HAP-1 (cell line): ENCODE measurements around the gene RASL12.
"Not testable (repeated sequence)": the region's sequence is repeated elsewhere in the genome, so short reads cannot be mapped to it uniquely, and the experiment has no call there.

Experiments used
- DNase-seq, 2 experiments: peaks; one replicate each; pipeline ENCODE4 v3.0.0-alpha.2; 2016 to 2020; ENCODE audit warnings: low spot score in 2 of 2
- H3K27me3 ChIP-seq: fragments of 250-450 bp; sonication (Bioruptor Pico); 2 replicates; pipeline ENCODE4 v1.5.1; 2020; ENCODE audit warnings: low read depth, mild to moderate bottlenecking, moderate library complexity
- H3K36me3 ChIP-seq: fragments of 250-450 bp; sonication (Bioruptor Pico); replicated peaks from 2 replicates; pipeline ENCODE4 v1.5.1; 2020; ENCODE audit warnings: mild to moderate bottlenecking
- H3K4me1 ChIP-seq: fragments of 250-450 bp; sonication (Bioruptor Pico); 2 replicates; pipeline ENCODE4 v1.5.1; 2020; ENCODE audit warnings: mild to moderate bottlenecking
- H3K4me3 ChIP-seq: fragments of 250-450 bp; sonication (Bioruptor Pico); 2 replicates; pipeline ENCODE4 v1.5.1; 2020; ENCODE audit warnings: mild to moderate bottlenecking, moderate library complexity
- H3K9me3 ChIP-seq: fragments of 250-450 bp; sonication (Bioruptor Pico); 2 replicates; pipeline ENCODE4 v1.5.1; 2020; ENCODE audit warnings: mild to moderate bottlenecking, moderate library complexity
- in situ Hi-C: fragments of 300-500 bp; cut with MboI; formaldehyde crosslinking; loops from 3 replicates; pipeline ENCODE4 v1.14.3; 2020; ENCODE audit warnings: low sequenced_read_pairs, inconsistent platforms, mixed read lengths

RASL12 gene, protein sequence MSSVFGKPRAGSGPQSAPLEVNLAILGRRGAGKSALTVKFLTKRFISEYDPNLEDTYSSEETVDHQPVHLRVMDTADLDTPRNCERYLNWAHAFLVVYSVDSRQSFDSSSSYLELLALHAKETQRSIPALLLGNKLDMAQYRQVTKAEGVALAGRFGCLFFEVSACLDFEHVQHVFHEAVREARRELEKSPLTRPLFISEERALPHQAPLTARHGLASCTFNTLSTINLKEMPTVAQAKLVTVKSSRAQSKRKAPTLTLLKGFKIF

DNA sequence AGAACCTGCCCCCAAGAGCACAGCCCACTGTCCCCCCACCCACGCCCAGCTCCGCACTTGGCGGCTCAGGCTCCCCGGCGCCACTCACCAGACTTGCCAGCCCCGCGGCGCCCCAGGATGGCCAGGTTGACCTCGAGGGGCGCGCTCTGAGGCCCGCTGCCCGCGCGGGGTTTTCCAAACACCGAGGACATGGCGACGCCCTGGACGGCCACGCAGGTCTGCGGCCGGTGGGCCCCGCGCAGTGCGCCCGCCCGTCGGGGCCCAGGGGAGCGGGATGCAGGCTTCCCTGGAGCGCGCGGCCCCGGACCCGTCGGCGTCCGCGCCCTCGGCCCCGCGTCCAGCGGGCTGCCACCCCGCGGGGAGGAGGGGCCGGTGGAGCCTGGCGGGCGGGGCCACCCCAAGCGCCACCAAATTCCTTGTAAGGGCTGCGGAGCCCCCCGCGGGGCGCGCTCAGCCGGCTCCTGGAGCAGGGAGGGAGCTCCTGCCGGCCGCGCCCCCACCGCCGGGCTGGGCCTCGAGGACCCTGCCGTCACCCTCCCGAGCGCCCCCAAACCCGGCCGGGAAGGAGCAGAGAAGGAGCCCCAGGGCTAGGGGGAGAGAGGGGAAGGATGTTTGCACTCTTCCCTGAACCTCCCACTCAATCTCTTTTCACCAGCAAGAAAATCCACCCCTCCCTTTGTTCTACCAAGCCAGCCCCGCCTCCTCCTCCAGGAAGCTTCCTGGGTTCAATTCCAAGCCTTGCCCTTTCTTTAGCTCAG lies at the start of gene RASL12:
Gene RASL12 (minus strand): TSS at position 347 of the 758 bp plus-strand sequence. CDS start 156 bp downstream, at position 191.
- H3K4me1 ChIP-seq: peaks cover 13% of the 10 kb centered on the region
- no peak within 1 kb of the TSS for H3K4me3 ChIP-seq
- DNase-seq: no peak
- in situ Hi-C loops: no loop called here
- H3K9me3 ChIP-seq: no peaks in the 10 kb centered on the region; the same call in 1 of the 2 replicates
- no peaks in the 10 kb centered on the region for H3K27me3 ChIP-seq
- H3K36me3 ChIP-seq: no peaks in the 10 kb centered on the region

DNA sequence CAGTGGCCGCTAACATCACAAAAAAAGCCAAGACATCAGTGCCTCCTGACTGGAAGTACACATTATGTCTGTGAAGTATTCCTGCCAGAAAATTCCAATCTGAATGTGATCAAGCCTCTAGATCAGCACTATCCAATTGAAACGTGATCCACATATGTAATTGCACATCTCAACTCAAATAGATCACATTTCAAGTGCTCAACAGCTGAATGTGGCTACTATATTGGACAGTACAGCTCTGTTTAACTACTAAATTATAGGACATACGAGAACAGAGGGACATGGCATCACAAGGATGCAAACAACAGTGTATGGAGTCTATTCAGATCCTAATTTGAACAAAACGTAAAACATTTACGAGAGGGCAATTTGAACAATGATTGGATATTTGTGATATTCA lies 47.8 kb upstream of the RASL12 start:
- peak in 1 of 2 experiments; percentile 65 for DNase-seq
- Histone ChIP-seq H3K4me3 (no peak overlapping the region), H3K9me3 (no peaks in the 10 kb centered on the region), H3K27me3 (no peaks in the 10 kb centered on the region), H3K36me3 (peaks cover 73% of the 10 kb centered on the region), H3K4me1 (peaks cover 21% of the 10 kb centered on the region)
- in situ Hi-C loops: no loop called here

DNA sequence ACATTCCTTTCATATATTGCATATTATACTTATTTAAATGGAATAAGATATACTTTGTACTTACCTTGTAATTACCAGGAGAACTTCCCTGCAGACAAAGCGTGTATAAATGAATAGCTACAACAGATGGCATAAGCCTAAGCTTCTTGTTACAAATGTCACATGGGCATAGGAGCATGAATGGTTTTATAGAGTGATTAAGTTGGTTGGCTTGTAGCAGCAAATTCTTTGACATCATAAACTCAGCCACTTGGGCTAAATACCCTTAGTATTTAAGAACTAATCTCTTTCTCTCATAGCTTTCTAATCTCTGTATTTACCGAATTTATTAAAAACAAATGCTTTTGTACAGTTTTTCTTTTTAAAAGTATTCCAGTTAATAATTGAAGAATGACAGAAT lies 47.3 kb upstream of the RASL12 start, which contains the start of gene UBAP1L:
Gene UBAP1L (minus strand): TSS at position 115 of the 400 bp plus-strand sequence. CDS start 8,985 bp downstream, outside the sequence.
- Histone ChIP-seq H3K4me3 (no peak within 1 kb of the TSS), H3K36me3 (peaks cover 69% of the 10 kb centered on the region), H3K27me3 (no peaks in the 10 kb centered on the region), H3K4me1 (peaks cover 21% of the 10 kb centered on the region), H3K9me3 (no peaks in the 10 kb centered on the region)
- DNase-seq: peak in 1 of 2 experiments; percentile 99
- in situ Hi-C loops: no loop called here

DNA sequence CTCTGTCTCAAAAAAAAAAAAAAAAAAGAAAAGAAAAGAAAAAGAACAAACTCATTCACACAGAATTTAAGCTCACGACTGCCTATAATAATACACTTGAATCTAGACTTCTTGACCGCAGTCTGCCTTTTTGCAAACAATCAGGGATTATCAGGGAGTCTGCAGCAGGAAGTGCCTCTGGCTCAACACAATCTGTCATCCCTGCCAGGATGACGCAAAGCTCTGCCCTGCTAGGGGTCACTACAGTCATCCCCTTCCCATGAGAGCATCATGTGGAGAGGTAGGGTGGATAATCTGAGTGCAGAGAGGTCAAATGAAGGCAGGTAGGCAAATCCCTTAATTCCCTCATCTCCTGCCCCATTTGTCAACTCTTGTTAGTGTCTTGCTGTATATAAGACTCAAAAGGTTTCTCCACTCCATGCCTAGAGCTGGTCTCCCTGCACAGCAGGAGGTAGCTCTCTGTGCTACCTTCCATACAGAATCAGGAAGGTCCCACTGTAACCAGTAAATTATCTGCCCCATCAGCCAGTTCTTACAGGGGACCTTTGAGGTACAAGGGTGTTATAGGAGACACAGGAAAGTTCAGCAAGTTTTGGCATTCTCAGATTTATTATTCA lies 43.0 kb upstream of the RASL12 start:
- in situ Hi-C loops: no loop called here
- no peak for DNase-seq

DNA sequence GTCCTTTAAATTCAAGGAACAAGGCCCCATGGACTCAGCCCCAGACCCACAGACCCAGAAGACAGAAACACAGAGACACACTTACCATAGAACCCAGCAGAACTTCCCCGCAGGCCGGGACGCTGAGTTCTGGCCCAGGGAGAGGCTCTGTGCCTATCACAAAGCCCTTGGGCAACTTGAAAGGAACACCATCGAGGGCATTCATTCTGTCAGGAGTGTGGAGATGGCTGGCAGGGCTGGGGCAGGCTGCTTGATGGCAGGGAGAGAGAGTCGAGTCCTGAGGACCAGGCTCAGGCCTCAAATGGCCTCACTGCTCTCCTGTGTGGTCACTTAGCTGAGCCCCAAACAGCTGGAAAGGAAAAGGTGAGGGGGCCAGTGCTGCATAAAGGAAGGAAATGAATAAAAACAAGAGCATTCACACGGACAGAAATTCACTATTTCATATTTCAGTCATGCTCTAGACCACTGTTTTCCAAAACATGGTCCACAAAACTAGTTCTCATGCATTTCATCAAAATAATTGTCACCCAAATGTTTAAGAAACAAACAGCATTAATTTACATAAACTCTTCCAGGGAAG lies 38.3 kb upstream of the RASL12 start:
- no peaks in the 10 kb centered on the region for H3K4me1 ChIP-seq
- in situ Hi-C loops: no loop called here
- H3K36me3 ChIP-seq: peaks cover 18% of the 10 kb centered on the region
- no peaks in the 10 kb centered on the region for H3K27me3 ChIP-seq
- no peak for DNase-seq
- no peaks in the 10 kb centered on the region for H3K9me3 ChIP-seq
- no peak overlapping the region for H3K4me3 ChIP-seq

More for the DNA sequence above, 43.0 kb upstream of the RASL12 start:
- H3K4me1 ChIP-seq: peaks cover 15% of the 10 kb centered on the region
- H3K9me3 ChIP-seq: no peaks in the 10 kb centered on the region
- no peaks in the 10 kb centered on the region for H3K27me3 ChIP-seq
- peaks cover 30% of the 10 kb centered on the region for H3K36me3 ChIP-seq
- no peak overlapping the region for H3K4me3 ChIP-seq

DNA sequence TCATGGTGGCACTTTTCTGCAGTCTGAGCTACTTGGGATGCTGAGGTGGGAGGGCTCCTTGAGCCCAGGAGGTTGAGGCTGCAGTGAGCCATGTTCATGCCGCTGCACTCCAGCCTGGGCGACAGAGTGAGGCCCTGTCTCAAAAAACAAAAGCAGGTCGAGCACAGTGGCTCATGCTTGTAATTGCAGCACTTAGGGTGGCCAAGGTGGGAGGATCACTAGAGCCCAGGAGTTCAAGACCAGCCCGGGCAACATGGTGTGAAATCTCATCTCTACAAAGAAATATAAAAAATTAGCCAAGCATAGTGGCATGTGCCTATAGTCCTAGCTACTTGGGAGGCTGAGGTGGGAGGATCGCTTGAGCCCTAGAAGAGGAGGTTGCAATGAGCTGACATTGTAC lies 37.2 kb upstream of the RASL12 start:
- Histone ChIP-seq H3K4me3 (no peak overlapping the region), H3K9me3 (no peaks in the 10 kb centered on the region), H3K4me1 (no peaks in the 10 kb centered on the region), H3K27me3 (no peaks in the 10 kb centered on the region), H3K36me3 (peaks cover 27% of the 10 kb centered on the region)
- in situ Hi-C loops: no loop called here
- DNase-seq: no peak

DNA sequence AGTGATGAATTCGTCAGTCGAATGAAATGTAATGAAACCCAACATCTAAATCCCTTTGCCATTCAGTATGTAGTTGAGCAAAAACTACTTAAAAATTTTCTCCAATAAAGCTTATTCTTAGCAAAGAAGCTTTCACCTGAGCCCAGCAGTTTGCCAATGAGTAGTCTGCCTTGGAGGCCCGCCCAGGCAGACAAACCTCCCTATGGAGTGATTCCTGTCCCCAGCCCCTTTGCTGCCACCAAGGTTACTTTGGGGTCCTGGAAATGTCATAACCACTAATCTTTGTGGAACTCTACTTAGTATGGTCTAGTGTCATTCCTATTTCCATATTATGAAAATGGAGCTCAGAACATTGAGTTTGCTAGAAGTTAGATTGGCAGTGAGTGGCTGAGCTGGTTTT lies 35.1 kb upstream of the RASL12 start:
- Histone ChIP-seq H3K27me3 (no peaks in the 10 kb centered on the region), H3K36me3 (peaks cover 47% of the 10 kb centered on the region), H3K9me3 (no peaks in the 10 kb centered on the region), H3K4me3 (no peak overlapping the region), H3K4me1 (no peaks in the 10 kb centered on the region)
- DNase-seq: no peak
- in situ Hi-C loops: no loop called here

DNA sequence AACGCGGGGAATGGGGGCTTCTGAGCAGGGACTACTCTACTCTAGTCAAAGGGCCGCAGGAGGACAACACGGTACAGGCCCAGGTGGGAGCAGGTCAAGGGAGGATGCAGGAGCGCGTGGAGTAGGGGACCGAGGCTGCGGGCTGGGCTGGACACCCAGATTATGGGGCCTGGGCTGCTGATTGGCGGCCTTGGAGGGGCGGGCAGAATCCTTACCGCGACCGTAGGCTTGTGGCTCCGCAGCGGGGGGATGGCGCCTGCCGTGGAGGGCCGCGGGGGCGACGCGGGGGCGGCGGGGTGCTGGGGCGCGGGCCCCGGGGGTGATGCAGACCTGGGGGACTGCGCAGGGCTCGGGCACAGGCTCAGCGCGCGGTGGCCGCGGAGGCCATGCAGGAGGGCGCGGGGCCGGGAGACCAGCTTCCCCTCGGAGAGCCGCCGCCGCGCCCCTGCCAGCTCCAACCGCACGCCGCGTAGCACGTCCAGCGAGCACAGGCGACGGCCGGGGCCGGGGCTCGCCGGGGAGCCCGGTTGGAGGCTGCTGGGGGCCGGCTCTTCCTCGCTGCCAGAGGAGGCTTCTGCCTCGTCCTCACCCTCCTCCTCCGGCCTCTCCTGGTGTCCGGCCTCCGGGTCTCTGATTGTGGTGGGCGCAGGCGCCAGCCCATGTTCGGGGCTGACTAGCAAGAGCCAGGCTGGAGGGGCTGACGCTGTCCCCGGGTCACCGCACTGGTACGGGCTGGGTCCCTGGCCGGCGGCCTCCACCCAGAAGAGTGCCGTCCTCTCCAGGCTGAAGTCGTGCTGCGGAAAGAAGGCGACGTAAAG lies 34.3 kb upstream of the RASL12 start:
- Histone ChIP-seq H3K4me1 (no peaks in the 10 kb centered on the region), H3K4me3 (no peak overlapping the region), H3K9me3 (no peaks in the 10 kb centered on the region), H3K27me3 (no peaks in the 10 kb centered on the region), H3K36me3 (peaks cover 55% of the 10 kb centered on the region)
- in situ Hi-C loops: no loop called here
- no peak for DNase-seq

DNA sequence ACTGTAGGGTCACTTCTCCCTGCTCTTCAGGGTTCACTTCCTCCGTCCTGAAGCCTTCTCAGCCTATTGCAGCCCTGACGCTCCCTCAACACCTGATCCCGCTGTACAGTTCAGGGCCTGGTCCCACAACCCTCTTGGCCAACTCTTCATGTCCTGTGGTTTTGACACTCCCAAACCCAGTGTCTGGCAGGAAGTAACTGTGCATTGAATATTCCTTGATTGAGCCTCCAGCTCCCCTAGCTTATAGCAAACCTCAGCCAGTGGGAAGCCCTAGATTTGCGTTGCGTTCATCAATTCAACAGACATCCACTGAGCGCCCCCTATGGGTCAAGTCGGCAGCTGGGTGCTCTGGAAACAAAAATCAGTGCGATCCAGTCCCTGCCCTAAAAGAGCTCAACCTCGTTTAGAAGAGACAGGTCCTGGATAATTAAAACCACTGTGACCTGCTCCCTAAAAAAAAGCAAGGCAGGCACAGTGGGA lies 33.7 kb upstream of the RASL12 start:
- H3K4me3 ChIP-seq: no peak overlapping the region
- peaks cover 56% of the 10 kb centered on the region for H3K36me3 ChIP-seq
- no peaks in the 10 kb centered on the region for H3K27me3 ChIP-seq
- DNase-seq: peak; percentile 71 to 94
- H3K4me1 ChIP-seq: no peaks in the 10 kb centered on the region
- in situ Hi-C loops: no loop called here
- H3K9me3 ChIP-seq: no peaks in the 10 kb centered on the region

DNA sequence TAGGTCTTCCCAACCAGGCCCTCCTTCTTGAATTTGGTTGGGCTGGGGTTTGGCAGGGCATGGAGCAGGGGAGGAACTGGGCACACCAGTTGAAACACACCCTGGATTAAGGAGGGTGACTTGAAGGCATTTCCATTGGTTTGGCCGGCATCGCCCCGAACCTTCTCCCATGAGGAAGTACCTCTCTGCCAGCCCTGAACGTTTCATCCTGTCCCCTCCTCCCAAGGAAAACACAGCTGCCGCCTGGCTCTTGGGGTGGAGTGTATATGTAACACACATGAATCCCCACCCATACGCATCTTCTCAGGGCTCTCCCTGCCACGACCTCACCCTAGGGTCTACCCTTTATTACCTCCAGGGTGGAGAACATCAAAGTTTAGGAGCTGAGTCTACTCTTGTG lies 32.7 kb upstream of the RASL12 start:
- in situ Hi-C loops: no loop called here
- no peaks in the 10 kb centered on the region for H3K4me1 ChIP-seq
- H3K9me3 ChIP-seq: no peaks in the 10 kb centered on the region
- no peak for DNase-seq
- H3K36me3 ChIP-seq: peaks cover 49% of the 10 kb centered on the region
- no peak overlapping the region for H3K4me3 ChIP-seq
- H3K27me3 ChIP-seq: no peaks in the 10 kb centered on the region

DNA sequence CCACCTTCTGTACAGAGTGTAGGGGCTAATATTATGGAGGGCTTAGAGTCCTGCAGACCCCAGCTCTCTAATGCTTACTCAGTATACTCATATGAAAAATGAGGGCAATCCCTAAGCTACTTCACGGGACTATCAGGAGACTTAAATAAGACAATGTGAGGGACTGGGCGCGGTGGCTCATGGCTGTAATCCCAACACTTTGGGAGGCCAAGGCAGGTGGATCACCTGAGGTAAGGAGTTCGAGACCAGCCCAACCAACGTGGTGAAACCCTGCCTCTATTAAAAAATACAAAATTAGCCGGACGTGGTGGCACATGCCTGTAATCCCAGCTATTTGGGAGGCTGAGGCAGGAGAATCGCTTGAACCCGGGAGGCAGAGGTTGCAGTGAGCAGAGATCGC lies 32.0 kb upstream of the RASL12 start:
- peaks cover 44% of the 10 kb centered on the region for H3K36me3 ChIP-seq
- in situ Hi-C loops: loop anchor here (10.0 kb wide), 1 partner anchor 365 kb away; no protein-coding TSS in a partner anchor

DNA sequence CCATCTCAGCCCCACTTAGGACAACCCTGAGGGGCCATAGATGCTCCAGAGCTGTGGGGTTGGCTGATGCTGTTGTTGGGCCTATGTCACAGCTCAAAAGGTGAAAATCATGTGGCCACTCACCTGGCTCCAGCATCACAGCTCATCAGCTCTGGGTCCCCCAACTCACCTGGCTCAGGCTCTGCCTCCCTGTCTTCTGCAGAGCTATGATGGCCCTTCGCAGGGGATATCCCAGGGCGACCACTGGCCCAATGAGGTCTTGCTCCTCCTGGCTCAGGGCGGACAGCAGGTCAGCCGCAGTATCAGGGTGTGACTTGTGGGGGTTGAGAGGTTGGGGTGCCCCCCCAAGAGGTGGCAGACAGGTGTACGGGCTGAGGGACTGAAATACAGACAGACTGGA lies 31.5 kb upstream of the RASL12 start:
- no peak for DNase-seq
- in situ Hi-C loops: loop anchor here (10.0 kb wide), 1 partner anchor 365 kb away; no protein-coding TSS in a partner anchor
- no peak overlapping the region for H3K4me3 ChIP-seq
- no peaks in the 10 kb centered on the region for H3K4me1 ChIP-seq
- H3K27me3 ChIP-seq: no peaks in the 10 kb centered on the region
- no peaks in the 10 kb centered on the region for H3K9me3 ChIP-seq
- H3K36me3 ChIP-seq: peaks cover 44% of the 10 kb centered on the region

More for the DNA sequence above, 32.0 kb upstream of the RASL12 start:
- H3K9me3 ChIP-seq, H3K4me3 ChIP-seq, H3K4me1 ChIP-seq, H3K27me3 ChIP-seq, DNase-seq: not testable (repeated sequence)
